Neural crest cell (in vitro differentiated cells): ENCODE measurements around the gene TEX29. TPM values are rescaled to one million over a fixed set of nuclear protein-coding genes. Genes with fewer than 3 reads are reported as not detected.

Source experiments
- DNase-seq: peaks from one replicate; pipeline ENCODE4 v3.0.0; 2021; ENCODE audit warnings: low read depth, mixed read lengths, low spot score
- H3K27ac Mint-ChIP-seq: one replicate; pipeline ENCODE4 v1.8.0; 2021; ENCODE audit warnings: mild to moderate bottlenecking, mixed read lengths; ENCODE audit not compliant: unreplicated experiment
- H3K27me3 Mint-ChIP-seq: 2 replicates; pipeline ENCODE4 v1.8.0; 2021; ENCODE audit warnings: low read depth, mild to moderate bottlenecking, mixed read lengths
- H3K36me3 Mint-ChIP-seq: 2 replicates; pipeline ENCODE4 v1.8.0; 2021; ENCODE audit warnings: low read depth, mild to moderate bottlenecking, mixed read lengths
- H3K4me1 Mint-ChIP-seq: 2 replicates; pipeline ENCODE4 v1.8.0; 2021; ENCODE audit warnings: mixed read lengths
- H3K4me3 Mint-ChIP-seq: one replicate; pipeline ENCODE4 v1.8.0; 2021; ENCODE audit warnings: mild to moderate bottlenecking, mixed read lengths
- H3K9me3 Mint-ChIP-seq: 2 replicates; pipeline ENCODE4 v1.8.0; 2021; ENCODE audit warnings: mixed read lengths
- CTCF ChIP-seq: fragments of 200-600 bp; sonication (generic); conservative IDR thresholded peaks from 2 replicates; pipeline ENCODE4 v1.5.0; 2021; ENCODE audit warnings: antibody characterized with exemption, mild to moderate bottlenecking
- total RNA-seq: library from RNA; stranded (reverse); gene quantifications from 2 replicates; pipeline ENCODE4 v1.2.1, GENCODE V29; 2021

Gene TEX29
- total RNA-seq, 1 donor from 2014 or later = not detected

- H3K27me3 Mint-ChIP-seq = no peaks in the 10 kb centered on the region
- no peak overlapping the region for H3K4me3 Mint-ChIP-seq
- TF ChIP-seq CTCF = no peak
- no peak overlapping the region for H3K27ac Mint-ChIP-seq
- DNase-seq = no peak
- peaks cover 16% of the 10 kb centered on the region for H3K9me3 Mint-ChIP-seq
- H3K36me3 Mint-ChIP-seq = peaks cover 41% of the 10 kb centered on the region
- no peaks in the 10 kb centered on the region for H3K4me1 Mint-ChIP-seq
Measured at GRCh38 chr13:111314852-111315251, 5.6 kb upstream of the TEX29 start.

- no peaks in the 10 kb centered on the region for H3K27me3 Mint-ChIP-seq
- H3K27ac Mint-ChIP-seq = no peak overlapping the region
- DNase-seq = no peak
- H3K4me1 Mint-ChIP-seq = no peaks in the 10 kb centered on the region
- no peak overlapping the region for H3K4me3 Mint-ChIP-seq
- H3K36me3 Mint-ChIP-seq = peaks cover 35% of the 10 kb centered on the region
- peaks cover 9% of the 10 kb centered on the region for H3K9me3 Mint-ChIP-seq
- no peak for TF ChIP-seq CTCF
Measured at GRCh38 chr13:111315347-111315995, 5.0 kb upstream of the TEX29 start.

- no peak overlapping the region for H3K27ac Mint-ChIP-seq
- H3K27me3 Mint-ChIP-seq = no peaks in the 10 kb centered on the region
- peaks cover 4% of the 10 kb centered on the region for H3K9me3 Mint-ChIP-seq
- no peaks in the 10 kb centered on the region for H3K4me1 Mint-ChIP-seq
- no peak overlapping the region for H3K4me3 Mint-ChIP-seq
- peaks cover 27% of the 10 kb centered on the region for H3K36me3 Mint-ChIP-seq
- DNase-seq = no peak
- TF ChIP-seq CTCF = no peak
Measured at GRCh38 chr13:111316161-111316730, 4.2 kb upstream of the TEX29 start.

- H3K4me3 Mint-ChIP-seq = no peak overlapping the region
- peaks cover 19% of the 10 kb centered on the region for H3K36me3 Mint-ChIP-seq
- H3K27ac Mint-ChIP-seq = no peak overlapping the region
- no peak for DNase-seq
- peaks cover 1% of the 10 kb centered on the region for H3K9me3 Mint-ChIP-seq
- TF ChIP-seq CTCF = no peak
- no peaks in the 10 kb centered on the region for H3K27me3 Mint-ChIP-seq
- H3K4me1 Mint-ChIP-seq = no peaks in the 10 kb centered on the region
Measured at GRCh38 chr13:111317042-111317550, 3.3 kb upstream of the TEX29 start.

GRCh38 chr13:111317571-111318345, 2.7 kb upstream of the TEX29 start:
- TF ChIP-seq CTCF = no peak
- H3K36me3 Mint-ChIP-seq = peaks cover 13% of the 10 kb centered on the region
- DNase-seq = no peak
- no peaks in the 10 kb centered on the region for H3K27me3 Mint-ChIP-seq
- no peak overlapping the region for H3K27ac Mint-ChIP-seq
- no peaks in the 10 kb centered on the region for H3K4me1 Mint-ChIP-seq
- no peaks in the 10 kb centered on the region for H3K9me3 Mint-ChIP-seq
- no peak overlapping the region for H3K4me3 Mint-ChIP-seq
